ENCODE data around the gene SMIM29. TPM values are rescaled to one million over a fixed set of nuclear protein-coding genes. Genes with fewer than 3 reads are reported as not detected.

Gene SMIM29
- total RNA-seq, 1 experiment from 2014 or later, result 12.0 TPM

DNA sequence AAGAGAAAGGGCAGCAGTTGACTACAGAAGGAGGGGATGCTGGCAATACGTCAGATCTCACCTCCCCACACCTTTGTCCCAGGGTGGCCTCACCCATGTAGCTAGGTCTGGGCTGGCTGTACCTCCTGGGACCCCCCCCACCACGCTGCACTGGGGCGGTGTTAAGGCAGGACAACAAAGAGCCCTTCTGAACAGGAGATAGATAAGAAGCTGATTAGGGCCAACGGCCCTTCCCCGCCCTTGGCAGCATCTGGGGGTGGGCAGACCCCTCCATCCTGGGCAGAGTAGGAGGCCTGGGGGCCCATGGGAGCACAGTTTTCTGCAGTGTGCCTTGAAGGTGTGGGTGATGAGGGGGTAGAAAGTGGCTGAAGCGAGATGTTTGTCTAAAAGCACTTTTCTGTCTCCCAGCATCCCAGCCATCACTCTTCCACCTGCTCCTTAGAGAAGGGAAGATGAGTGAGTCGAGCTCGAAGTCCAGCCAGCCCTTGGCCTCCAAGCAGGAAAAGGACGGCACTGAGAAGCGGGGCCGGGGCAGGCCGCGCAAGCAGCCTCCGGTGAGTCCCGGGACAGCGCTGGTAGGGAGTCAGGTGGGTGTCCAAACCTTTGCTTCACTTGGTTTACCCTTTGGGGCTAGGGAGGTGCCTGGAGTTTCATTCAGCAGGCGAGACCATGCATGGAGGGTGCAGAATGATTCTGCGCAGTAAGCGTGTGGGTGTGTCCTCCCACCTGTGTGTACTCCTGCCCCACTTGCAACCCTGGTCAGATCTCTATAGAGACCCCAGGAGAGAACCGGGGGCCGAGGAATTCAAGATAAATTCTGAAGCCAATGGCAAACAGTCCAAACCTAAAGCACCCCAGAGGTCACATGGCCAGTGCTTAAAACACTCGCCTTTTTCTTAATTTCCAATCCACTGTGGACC, 8.2 kb downstream of the SMIM29 start:
- Mint-ChIP-seq H3K4me3 (ENCODE audit: unreplicated experiment) (no peak overlapping the region), H3K27me3 (ENCODE audit: insufficient read depth, unreplicated experiment) (no peaks in the 10 kb centered on the region), H3K27ac (ENCODE audit: low read depth, unreplicated experiment) (no peak overlapping the region), H3K9me3 (ENCODE audit: unreplicated experiment) (no peaks in the 10 kb centered on the region), H3K4me1 (ENCODE audit: insufficient read depth, unreplicated experiment) (peaks cover 44% of the 10 kb centered on the region), H3K36me3 (ENCODE audit: insufficient read depth, unreplicated experiment) (peaks cover 3% of the 10 kb centered on the region)
- ChIA-PET CTCF (interaction anchor here (0.5 to 1.3 kb wide), 4 partner anchors 9 to 1815 kb away, joined by 3 to 5 read pairs (median 4); partner anchors contain the start of gene SMIM29), POLR2A (no interaction called here)
- DNase-seq (ENCODE audit: unreplicated experiment), result no peak
- intact Hi-C loops (cut with micrococcal nuclease), result no loop called here
- no peak for TF ChIP-seq CTCF (IDR thresholded peaks at IDR 0.05; ENCODE audit: unreplicated experiment)
- no TSS peak for BruUV-seq (replicated peaks)

- intact Hi-C loops (cut with micrococcal nuclease), result no loop called here
- no peaks in the 10 kb centered on the region for H3K27me3 Mint-ChIP-seq (ENCODE audit: insufficient read depth, unreplicated experiment)
- peaks cover 38% of the 10 kb centered on the region for H3K4me1 Mint-ChIP-seq (ENCODE audit: insufficient read depth, unreplicated experiment)
- no peak overlapping the region for H3K27ac Mint-ChIP-seq (ENCODE audit: low read depth, unreplicated experiment)
- ChIA-PET POLR2A (no interaction called here), CTCF (interaction anchor here (0.5 to 1.3 kb wide), 3 partner anchors 9 to 1814 kb away, joined by 3 to 5 read pairs (median 4); partner anchors contain the start of gene SMIM29)
- no peak for TF ChIP-seq CTCF (IDR thresholded peaks at IDR 0.05; ENCODE audit: unreplicated experiment)
- no peaks in the 10 kb centered on the region for H3K36me3 Mint-ChIP-seq (ENCODE audit: insufficient read depth, unreplicated experiment)
- DNase-seq (ENCODE audit: unreplicated experiment), result no peak
- no peaks in the 10 kb centered on the region for H3K9me3 Mint-ChIP-seq (ENCODE audit: unreplicated experiment)
- BruUV-seq (replicated peaks), result no TSS peak
- H3K4me3 Mint-ChIP-seq (ENCODE audit: unreplicated experiment), result no peak overlapping the region
These were observed 8.9 kb downstream of the SMIM29 start for GRCh38 chr6:34239893-34240292.

GRCh38 chr6:34239500-34239825, 9.3 kb downstream of the SMIM29 start:
- no peak overlapping the region for H3K27ac Mint-ChIP-seq (ENCODE audit: low read depth, unreplicated experiment)
- no peak for TF ChIP-seq CTCF (IDR thresholded peaks at IDR 0.05; ENCODE audit: unreplicated experiment)
- H3K4me1 Mint-ChIP-seq (ENCODE audit: insufficient read depth, unreplicated experiment), result peaks cover 33% of the 10 kb centered on the region
- peak overlapping the region; percentile 69 for H3K4me3 Mint-ChIP-seq (ENCODE audit: unreplicated experiment)
- no TSS peak for BruUV-seq (replicated peaks)
- POLR2A ChIA-PET, result no interaction called here
- H3K36me3 Mint-ChIP-seq (ENCODE audit: insufficient read depth, unreplicated experiment), result no peaks in the 10 kb centered on the region
- intact Hi-C loops (cut with micrococcal nuclease), result no loop called here
- H3K9me3 Mint-ChIP-seq (ENCODE audit: unreplicated experiment), result no peaks in the 10 kb centered on the region
- no peak for DNase-seq (ENCODE audit: unreplicated experiment)
- H3K27me3 Mint-ChIP-seq (ENCODE audit: insufficient read depth, unreplicated experiment), result no peaks in the 10 kb centered on the region
- CTCF ChIA-PET, result interaction anchor here (1.3 kb wide), 1 partner anchor 10 kb away, joined by 5 read pairs; the partner anchor contains the start of gene SMIM29

- peak; percentile 28 for DNase-seq (ENCODE audit: unreplicated experiment)
- Mint-ChIP-seq H3K4me3 (ENCODE audit: unreplicated experiment) (peak overlapping the region; percentile 69), H3K36me3 (ENCODE audit: insufficient read depth, unreplicated experiment) (no peaks in the 10 kb centered on the region), H3K9me3 (ENCODE audit: unreplicated experiment) (no peaks in the 10 kb centered on the region), H3K27ac (ENCODE audit: low read depth, unreplicated experiment) (no peak overlapping the region), H3K27me3 (ENCODE audit: insufficient read depth, unreplicated experiment) (no peaks in the 10 kb centered on the region), H3K4me1 (ENCODE audit: insufficient read depth, unreplicated experiment) (peaks cover 30% of the 10 kb centered on the region)
- TF ChIP-seq CTCF (IDR thresholded peaks at IDR 0.05; ENCODE audit: unreplicated experiment), result no peak
- ChIA-PET CTCF (no interaction called here), POLR2A (no interaction called here)
- intact Hi-C loops (cut with micrococcal nuclease), result no loop called here
- no TSS peak for BruUV-seq (replicated peaks)
These were observed 10.0 kb downstream of the SMIM29 start for GRCh38 chr6:34238585-34239499.
